Type B pancreatic cell (in vitro differentiated cells): ENCODE measurements around the gene LURAP1L. TPM values are rescaled to one million over a fixed set of nuclear protein-coding genes. Genes with fewer than 3 reads are reported as not detected.

Source experiments
- DNase-seq: peaks from one replicate; pipeline ENCODE4 v3.0.0; 2021; ENCODE audit warnings: mixed read lengths; ENCODE audit not compliant: unreplicated experiment; ENCODE audit errors: extremely low spot score
- H3K27ac Mint-ChIP-seq: 2 replicates; pipeline ENCODE4 v1.8.0; 2021; ENCODE audit warnings: mild to moderate bottlenecking, mixed read lengths
- H3K27me3 Mint-ChIP-seq: 2 replicates; pipeline ENCODE4 v1.8.0; 2021; ENCODE audit warnings: mixed read lengths
- H3K36me3 Mint-ChIP-seq: 2 replicates; pipeline ENCODE4 v1.8.0; 2021; ENCODE audit warnings: mixed read lengths
- H3K4me1 Mint-ChIP-seq: one replicate; pipeline ENCODE4 v1.8.0; 2021; ENCODE audit warnings: mixed read lengths; ENCODE audit not compliant: unreplicated experiment
- H3K4me3 Mint-ChIP-seq: 2 replicates; pipeline ENCODE4 v1.8.0; 2021; ENCODE audit warnings: mild to moderate bottlenecking, mixed read lengths
- H3K9me3 Mint-ChIP-seq: 2 replicates; pipeline ENCODE4 v1.8.0; 2021; ENCODE audit warnings: mixed read lengths
- total RNA-seq: library from RNA; stranded (reverse); gene quantifications from 2 replicates; pipeline ENCODE4 v1.2.1, GENCODE V29; 2021; ENCODE audit warnings: low replicate concordance
- TF ChIP-seq, protein P1 (sequence below): fragments of 200-600 bp; sonication (generic); conservative IDR thresholded peaks from 2 replicates; pipeline ENCODE4 v1.5.0; 2021; ENCODE audit warnings: antibody characterized with exemption, mild to moderate bottlenecking

Gene LURAP1L
- total RNA-seq, 1 donor from 2014 or later, result 8.7 TPM

GRCh38 chr9:12801663-12802062, 26.8 kb downstream of the LURAP1L start:
- Mint-ChIP-seq H3K9me3 (no peaks in the 10 kb centered on the region), H3K27me3 (no peaks in the 10 kb centered on the region), H3K4me3 (no peak overlapping the region), H3K36me3 (peaks cover 4% of the 10 kb centered on the region), H3K27ac (no peak overlapping the region), H3K4me1 (no peaks in the 10 kb centered on the region)
- DNase-seq, result no peak
- TF ChIP-seq, protein P1, sequence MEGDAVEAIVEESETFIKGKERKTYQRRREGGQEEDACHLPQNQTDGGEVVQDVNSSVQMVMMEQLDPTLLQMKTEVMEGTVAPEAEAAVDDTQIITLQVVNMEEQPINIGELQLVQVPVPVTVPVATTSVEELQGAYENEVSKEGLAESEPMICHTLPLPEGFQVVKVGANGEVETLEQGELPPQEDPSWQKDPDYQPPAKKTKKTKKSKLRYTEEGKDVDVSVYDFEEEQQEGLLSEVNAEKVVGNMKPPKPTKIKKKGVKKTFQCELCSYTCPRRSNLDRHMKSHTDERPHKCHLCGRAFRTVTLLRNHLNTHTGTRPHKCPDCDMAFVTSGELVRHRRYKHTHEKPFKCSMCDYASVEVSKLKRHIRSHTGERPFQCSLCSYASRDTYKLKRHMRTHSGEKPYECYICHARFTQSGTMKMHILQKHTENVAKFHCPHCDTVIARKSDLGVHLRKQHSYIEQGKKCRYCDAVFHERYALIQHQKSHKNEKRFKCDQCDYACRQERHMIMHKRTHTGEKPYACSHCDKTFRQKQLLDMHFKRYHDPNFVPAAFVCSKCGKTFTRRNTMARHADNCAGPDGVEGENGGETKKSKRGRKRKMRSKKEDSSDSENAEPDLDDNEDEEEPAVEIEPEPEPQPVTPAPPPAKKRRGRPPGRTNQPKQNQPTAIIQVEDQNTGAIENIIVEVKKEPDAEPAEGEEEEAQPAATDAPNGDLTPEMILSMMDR, result no peak

- Mint-ChIP-seq H3K36me3 (peaks cover 4% of the 10 kb centered on the region), H3K9me3 (no peaks in the 10 kb centered on the region)
Measured at GRCh38 chr9:12802093-12802492, 27.3 kb downstream of the LURAP1L start.

GRCh38 chr9:12808569-12808968, 33.7 kb downstream of the LURAP1L start:
- H3K9me3 Mint-ChIP-seq, result peaks cover 3% of the 10 kb centered on the region
- H3K4me1 Mint-ChIP-seq, result no peaks in the 10 kb centered on the region
- no peaks in the 10 kb centered on the region for H3K27me3 Mint-ChIP-seq
- H3K27ac Mint-ChIP-seq, result no peak overlapping the region
- H3K36me3 Mint-ChIP-seq, result peaks cover 6% of the 10 kb centered on the region
- DNase-seq, result no peak
- no peak overlapping the region for H3K4me3 Mint-ChIP-seq
- TF ChIP-seq, protein P1, result no peak

More at GRCh38 chr9:12802093-12802492, 27.3 kb downstream of the LURAP1L start:
- H3K4me3 Mint-ChIP-seq, result no peak overlapping the region
- no peak for DNase-seq
- no peaks in the 10 kb centered on the region for H3K27me3 Mint-ChIP-seq
- TF ChIP-seq, protein P1, result no peak
- no peaks in the 10 kb centered on the region for H3K4me1 Mint-ChIP-seq
- H3K27ac Mint-ChIP-seq, result no peak overlapping the region

DNA sequence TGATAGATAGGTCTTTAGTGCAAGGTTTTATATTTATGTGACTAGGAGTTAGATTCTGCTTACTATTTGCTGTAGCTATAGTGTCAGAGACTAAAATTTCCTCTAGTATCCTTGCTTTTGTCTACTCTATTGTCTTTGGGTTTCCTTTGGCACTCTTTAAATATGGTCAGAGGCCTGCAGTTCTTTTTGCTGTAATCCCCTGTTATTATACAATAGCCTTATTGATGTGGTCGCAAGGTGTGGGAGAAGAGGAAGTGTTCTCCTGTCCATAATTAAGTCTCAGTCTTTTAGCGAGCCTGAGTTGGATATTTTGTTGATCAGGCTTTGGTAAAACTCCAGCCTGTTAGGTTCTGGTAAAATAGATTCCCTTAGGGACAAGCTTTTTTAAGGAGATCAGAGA, 34.9 kb downstream of the LURAP1L start:
- H3K27me3 Mint-ChIP-seq, result no peaks in the 10 kb centered on the region
- no peak for DNase-seq
- peaks cover 3% of the 10 kb centered on the region for H3K9me3 Mint-ChIP-seq
- TF ChIP-seq, protein P1, result no peak
- no peak overlapping the region for H3K27ac Mint-ChIP-seq
- H3K4me3 Mint-ChIP-seq, result no peak overlapping the region
- H3K4me1 Mint-ChIP-seq, result peaks cover 8% of the 10 kb centered on the region
- H3K36me3 Mint-ChIP-seq, result peaks cover 6% of the 10 kb centered on the region

DNA sequence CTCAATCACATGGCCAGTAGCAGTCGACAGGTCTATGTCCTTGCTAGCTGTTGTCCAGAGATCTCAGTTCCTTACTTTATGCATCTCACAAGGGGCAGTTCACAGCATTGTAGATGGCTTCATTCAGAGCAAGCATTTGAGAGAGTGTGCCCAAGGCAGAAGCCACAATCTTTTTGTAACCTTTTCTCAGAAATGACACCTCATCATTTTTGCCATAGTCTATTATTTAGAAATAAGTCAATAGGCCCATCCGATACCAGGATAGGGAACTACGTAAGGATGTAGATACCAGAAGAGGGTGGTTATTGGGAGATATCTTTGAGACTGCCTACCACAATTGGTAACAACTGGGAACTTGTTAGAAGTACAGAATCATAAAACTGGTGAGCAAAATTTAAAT, 37.1 kb downstream of the LURAP1L start:
- TF ChIP-seq, protein P1, result no peak
- peak overlapping the region; percentile 2 for H3K27ac Mint-ChIP-seq
- no peak for DNase-seq
- peaks cover 6% of the 10 kb centered on the region for H3K36me3 Mint-ChIP-seq
- no peak overlapping the region for H3K4me3 Mint-ChIP-seq
- H3K27me3 Mint-ChIP-seq, result no peaks in the 10 kb centered on the region
- H3K9me3 Mint-ChIP-seq, result peaks cover 3% of the 10 kb centered on the region
- peaks cover 17% of the 10 kb centered on the region for H3K4me1 Mint-ChIP-seq

DNA sequence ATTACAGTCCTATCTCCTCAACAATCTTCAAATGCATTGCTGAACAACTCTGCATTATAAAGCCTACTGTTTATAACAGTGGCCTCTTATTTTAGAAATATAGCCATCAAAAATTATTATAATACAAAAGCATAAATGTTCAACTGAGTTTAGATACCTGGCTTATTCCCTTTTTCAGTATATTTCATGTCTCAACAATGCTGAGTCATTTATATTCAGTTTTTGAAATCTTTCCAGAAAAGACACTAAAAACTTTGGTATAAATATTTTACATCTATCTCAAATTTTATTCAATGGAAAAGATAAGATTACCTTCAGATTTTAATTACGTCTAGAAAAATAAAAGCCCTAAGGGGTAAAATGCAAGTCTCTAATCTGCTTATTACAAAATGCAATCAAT, 37.9 kb downstream of the LURAP1L start:
- no peak for DNase-seq
- Mint-ChIP-seq H3K27ac (no peak overlapping the region), H3K4me1 (peaks cover 25% of the 10 kb centered on the region), H3K36me3 (peaks cover 6% of the 10 kb centered on the region), H3K4me3 (no peak overlapping the region), H3K27me3 (no peaks in the 10 kb centered on the region), H3K9me3 (peaks cover 3% of the 10 kb centered on the region)
- TF ChIP-seq, protein P1, result no peak
